ENCODE measurements around the gene VWA2.

The VWA2 gene

DNA sequence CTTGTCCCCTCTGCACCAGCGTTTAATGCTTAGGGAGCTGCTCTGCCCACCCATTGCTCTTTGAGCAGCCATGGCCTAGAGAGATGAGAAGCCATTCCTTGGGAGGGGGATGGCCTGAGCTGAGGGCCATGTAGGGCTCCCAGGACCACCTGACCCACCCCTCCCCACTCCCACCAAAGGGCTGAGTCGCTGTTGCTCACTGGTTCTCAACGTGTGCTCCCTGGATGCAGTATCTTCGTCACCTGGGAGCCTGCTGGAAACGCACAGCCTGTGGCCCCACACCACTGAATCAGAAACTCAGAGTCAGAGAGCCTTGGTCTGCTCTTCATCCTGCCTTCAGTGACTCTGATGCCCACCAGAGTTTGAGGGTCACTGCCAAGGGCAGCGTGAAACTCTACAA is 37.0 kb downstream of the VWA2 start:
- DNase-seq (ENCODE audit: low spot score) = no peak

DNA sequence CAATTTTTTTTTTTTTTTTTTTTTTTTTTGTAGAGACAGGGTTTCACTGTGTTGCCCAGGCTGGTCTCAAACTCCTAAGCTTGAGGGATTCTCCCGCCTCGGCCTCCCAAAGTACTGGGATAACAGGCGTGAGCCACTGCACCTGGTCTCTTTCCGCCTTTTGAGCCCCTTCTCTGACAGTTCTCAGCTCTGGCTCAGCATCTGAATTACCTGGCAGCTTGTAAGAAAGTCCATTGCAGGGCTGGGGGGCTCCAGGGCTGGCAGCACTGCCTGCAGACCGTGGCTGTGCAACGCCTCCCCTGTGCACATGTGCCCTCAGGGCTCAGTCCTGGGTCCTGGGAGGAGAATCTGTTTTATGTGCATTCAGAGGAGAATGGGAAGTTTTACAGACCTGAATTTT is 37.6 kb downstream of the VWA2 start:
- no peak for DNase-seq (ENCODE audit: low spot score)

DNA sequence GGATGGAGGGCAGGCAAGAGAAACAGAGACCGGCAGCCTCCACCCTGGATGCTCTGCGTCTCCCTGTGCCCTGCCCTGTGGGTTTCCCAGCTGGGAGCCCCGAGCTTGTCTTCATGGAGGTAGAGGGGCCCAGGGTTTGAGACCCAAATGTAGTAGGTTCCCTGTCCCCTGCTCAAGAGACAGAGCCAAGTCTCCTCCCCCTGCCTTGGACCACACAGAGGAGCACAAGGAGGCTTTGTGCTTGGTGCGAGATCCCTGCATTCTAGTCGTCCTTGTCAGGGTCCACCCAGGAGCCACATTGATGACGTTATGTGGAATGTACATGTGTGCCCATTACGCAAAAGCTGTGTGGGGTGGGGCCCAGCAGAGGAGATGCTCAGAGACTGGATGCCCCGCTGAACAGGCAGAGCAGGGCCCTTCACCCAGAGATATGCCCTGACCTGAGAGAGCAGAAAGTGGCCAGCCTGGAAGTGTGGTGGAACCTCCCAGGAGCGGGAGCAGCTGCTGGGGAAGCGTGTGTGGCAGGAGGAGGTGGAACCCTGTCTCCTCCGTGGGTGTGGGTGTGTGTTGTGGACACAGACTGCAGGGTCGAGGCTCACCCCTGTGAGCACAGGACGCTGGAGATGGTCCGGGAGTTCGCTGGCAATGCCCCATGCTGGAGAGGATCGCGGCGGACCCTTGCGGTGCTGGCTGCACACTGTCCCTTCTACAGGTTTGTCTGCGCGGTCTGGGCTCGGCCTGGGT is 39.3 kb downstream of the VWA2 start:
- no peak for DNase-seq (ENCODE audit: low spot score)

DNA sequence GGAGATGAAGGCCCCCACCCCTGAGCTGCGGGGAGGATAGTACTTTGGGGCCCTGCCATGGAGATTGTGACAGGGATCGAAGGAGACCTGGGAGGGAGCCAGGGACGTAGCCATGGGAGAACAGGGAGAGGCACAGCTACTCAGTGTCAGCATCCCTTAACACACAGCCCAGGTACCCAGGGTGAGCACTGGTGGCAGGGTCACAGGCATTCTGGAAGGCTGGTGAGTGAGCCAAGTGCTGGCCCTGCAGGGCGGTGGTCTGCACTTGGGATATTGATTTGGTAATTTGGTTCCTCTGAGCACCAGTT is 39.8 kb downstream of the VWA2 start:
- no peak for DNase-seq (ENCODE audit: low spot score)

DNA sequence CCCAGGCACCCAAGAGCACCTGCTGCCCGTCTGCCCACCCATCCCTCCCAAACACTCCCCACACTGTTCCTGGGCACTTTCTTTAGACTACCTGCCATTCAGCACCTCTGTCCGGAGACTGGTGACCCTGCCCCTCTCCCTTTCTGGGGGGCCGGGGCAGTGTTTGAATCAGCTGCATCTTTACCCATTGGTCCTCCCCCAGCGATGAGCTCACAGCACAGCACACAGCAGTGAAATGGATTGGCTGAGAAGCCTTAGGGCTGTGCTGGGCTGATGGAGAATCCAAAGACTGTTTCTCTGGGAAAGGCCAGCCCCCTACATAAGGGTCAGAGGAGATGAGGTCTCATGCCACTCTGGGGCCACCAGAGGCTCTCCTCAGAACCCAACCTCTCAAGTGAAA is 40.2 kb downstream of the VWA2 start:
- no peak for DNase-seq (ENCODE audit: low spot score)

DNA sequence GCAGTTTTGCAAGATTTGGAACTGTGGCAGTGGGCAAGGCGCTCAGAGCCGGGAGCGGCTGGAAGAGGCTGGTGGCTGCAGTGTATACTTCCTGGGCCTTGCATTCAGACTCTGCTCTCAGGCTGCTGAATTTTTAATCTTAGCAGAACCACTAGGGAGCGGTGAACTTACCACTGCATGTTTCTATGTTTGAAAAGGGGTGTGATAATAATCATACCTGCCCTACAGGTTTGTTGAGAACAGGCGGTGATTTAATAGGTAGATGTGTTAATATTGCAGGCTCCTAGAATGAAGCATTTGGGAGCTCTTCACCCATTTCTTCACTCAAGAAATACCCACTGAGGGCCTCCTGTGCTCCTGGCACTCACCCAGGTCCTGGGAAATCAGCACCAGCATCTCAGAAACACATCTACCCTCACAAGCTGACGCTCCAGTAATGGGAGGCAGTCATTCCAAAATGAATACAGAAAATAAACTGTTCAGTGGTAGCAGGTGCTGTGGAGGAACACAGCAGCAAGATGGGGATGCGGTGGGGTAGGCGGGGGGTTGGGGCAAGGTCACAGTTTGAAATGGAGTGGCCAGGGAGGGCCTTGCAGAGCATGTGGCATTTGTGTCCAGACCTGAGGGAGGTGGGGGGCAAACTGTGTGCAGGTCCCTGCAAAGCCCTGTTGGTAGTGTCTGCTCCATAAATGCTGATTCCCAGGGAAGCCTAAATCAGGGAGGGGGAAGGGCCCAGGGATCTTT is 41.0 kb downstream of the VWA2 start:
- no peak for DNase-seq (ENCODE audit: low spot score)

DNA sequence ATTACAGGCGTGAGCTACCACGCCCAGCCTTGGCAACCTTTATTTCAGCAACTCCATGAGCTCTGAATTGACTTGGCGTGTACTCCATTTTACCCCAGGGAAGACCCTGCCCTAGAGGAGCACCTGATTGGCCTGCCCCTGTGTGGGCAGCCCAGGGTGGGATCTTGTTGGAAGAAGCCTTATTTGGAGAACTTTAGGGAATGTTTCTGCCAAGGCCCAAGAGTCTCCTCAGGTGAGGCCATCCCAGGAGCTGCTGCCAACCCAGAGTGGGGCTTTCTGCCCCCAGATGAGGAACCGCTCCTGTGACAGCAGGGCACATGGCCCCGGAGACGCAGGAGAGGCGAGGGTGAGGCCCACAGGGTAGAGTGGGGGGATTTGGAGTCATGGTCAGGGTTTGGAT is 42.0 kb downstream of the VWA2 start:
- DNase-seq (ENCODE audit: low spot score) = no peak

DNA sequence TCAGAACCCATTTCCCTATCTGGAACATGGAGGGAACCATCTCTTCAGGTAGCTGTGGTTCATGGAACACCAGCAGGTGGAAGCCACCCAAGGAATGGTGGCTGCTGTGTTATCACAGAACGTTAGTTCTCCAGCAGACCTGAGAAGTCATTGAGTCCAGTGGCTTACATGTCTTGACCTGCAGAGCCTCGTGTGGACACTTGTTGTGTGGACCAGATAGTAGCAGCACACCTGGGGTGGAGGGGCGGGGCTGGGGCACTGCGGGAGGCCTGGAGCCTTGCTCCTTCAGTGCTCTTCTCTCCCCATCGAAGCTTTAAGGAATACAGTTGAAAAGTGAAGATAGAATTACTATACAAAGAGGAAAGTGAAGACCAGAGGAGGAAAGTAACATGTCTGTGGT is 42.4 kb downstream of the VWA2 start:
- no peak for DNase-seq (ENCODE audit: low spot score)

DNA sequence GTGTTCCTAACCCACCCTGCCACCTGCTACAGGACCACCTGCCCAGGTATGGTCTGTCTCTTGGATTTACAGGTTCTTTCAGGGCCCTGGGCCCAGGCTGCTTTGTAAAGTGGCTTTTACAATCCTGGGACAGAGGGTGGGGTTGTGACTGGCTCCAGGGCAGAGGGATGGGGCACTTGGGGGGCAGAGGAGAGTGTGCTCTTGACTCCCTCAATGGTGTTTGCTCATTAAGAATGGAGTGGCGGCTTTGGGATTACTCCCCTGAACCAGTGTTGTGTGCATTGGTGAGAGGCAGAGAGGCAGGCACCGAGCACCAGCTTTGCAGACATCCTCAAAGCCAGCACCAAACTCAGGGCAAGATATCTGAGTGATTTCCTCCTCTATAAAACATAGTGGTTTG is 43.5 kb downstream of the VWA2 start:
- DNase-seq (ENCODE audit: low spot score) = no peak

DNA sequence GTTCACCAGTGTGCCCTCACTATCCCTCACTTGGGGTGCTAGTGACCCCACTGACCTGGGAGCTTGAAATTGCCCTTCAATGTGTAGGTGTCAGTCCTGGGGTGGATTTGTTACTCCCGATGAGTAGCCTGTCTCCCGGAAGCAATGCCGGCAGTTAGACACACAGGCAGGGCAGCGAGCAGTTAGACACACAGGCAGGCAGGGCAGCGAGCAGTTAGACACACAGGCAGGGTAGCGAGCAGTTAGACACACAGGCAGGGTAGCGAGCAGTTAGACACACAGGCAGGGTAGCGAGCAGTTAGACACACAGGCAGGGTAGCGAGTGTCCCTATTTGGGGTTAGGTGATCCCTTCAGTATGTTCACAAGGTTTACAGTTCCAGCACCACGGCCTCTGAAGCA is 44.0 kb downstream of the VWA2 start:
- DNase-seq (ENCODE audit: low spot score) = no peak

DNA sequence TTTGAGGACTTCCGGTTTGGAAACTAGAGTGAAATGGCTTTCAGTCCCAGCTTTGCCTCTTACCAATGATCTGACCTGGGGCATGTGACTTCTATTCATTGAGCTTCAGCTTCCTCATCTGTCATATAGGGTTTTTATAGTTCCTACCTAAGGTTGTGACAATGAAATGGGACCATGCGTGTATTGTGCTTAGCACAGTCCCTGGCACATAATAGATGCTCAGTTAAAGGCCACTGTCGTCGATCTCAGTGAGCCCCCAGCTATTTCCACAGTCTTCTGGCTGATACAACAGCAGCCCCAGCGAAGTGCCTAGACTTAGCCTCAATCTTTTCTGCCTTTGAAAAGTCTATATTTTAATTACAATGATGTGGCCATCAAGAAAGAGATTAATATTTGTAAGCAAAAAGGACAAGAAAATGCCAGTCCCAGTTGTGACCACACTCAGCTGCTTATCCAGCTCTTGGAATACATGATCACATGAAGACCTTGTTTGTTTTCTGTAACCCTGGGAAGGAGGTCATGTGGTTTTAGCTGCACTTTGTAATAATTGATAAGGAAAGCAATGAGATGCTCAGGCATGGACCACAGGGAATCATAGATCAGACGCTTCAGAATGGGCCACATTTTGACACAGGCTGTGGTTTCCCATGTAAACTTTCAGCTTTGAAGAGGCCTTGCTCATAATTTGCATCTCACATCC is 44.6 kb downstream of the VWA2 start:
- no peak for DNase-seq (ENCODE audit: low spot score)

DNA sequence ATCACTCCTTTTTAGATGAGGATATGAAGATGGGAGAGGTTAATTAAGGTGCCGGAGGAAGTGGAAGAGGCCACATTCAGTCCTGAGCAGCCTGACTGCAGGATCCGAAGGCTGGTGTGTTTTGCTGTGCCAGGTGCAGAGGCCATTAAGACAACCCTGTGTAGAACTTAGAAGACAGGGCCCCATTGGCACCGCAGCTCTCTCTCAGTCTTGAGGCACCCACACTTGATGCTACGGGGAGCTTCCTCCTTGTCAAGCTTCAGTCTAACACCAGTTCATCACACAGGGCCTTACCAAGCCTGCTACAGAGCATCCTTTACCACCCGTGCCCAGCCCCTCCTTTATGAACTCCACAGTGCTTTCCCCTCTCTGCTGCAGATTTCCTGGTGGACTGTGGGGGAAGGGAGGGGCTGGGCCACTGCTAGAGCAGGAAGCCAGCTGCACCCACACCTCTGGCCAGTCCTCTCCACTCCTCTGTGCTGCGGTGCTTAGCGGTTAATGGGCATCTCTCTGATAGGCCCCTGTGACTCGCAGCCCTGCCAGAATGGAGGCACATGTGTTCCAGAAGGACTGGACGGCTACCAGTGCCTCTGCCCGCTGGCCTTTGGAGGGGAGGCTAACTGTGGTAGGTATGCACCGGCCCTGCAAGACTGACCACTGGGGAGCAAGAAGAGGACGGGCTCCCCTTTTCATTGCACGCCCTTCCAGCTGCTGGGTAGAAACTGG is 45.5 kb downstream of the VWA2 start:
- no peak for DNase-seq (ENCODE audit: low spot score)

DNA sequence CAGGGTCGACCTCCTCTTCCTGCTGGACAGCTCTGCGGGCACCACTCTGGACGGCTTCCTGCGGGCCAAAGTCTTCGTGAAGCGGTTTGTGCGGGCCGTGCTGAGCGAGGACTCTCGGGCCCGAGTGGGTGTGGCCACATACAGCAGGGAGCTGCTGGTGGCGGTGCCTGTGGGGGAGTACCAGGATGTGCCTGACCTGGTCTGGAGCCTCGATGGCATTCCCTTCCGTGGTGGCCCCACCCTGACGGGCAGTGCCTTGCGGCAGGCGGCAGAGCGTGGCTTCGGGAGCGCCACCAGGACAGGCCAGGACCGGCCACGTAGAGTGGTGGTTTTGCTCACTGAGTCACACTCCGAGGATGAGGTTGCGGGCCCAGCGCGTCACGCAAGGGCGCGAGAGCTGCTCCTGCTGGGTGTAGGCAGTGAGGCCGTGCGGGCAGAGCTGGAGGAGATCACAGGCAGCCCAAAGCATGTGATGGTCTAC is 46.9 kb downstream of the VWA2 start:
- no peak for DNase-seq (ENCODE audit: low spot score)

DNA sequence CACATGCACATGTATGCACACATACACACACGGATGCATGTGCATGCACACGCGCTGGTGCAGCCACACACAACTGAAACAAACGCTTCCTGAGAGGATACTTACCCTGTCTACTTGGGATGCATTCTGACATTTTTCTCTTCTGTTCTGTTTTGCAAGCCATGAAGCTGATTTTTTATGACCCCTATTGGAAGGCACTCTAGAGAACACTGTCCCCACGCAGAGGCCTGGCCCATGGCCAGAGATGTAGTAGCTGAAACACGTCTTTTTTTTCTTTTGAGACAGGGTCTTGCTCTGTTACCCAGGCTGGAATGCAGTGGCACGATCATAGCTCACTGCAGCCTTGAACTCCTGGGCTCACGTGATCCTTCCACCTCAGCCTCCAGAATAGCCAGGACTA is 47.9 kb downstream of the VWA2 start:
- DNase-seq (ENCODE audit: low spot score) = no peak

DNA sequence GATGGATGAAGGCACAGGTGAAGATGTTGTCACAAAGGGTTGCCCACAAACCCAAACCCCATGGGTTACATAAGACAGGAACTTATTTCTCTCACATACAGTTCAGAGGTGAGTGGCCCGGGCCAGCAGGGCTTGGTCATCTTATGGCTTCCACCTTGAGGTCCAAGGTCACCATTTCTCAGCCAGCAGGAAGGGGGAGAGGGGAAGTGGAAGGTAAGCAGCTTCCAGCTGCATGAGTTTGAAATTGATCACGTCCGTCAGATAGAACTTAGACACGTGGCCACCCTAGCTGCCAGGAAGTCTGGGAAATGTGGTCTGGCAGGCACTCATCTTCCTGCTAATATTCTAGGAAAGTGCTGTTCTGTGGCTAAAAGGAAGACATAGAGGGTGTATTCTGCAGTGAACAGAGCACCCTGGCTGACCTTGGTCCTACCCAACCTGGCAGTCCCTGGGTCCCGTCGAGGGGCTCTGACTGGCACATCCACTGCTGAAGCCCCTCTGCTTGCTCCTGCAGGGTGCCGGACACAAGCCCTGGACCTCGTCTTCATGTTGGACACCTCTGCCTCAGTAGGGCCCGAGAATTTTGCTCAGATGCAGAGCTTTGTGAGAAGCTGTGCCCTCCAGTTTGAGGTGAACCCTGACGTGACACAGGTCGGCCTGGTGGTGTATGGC is 49.5 kb downstream of the VWA2 start:
- no peak for DNase-seq (ENCODE audit: low spot score)

DNA sequence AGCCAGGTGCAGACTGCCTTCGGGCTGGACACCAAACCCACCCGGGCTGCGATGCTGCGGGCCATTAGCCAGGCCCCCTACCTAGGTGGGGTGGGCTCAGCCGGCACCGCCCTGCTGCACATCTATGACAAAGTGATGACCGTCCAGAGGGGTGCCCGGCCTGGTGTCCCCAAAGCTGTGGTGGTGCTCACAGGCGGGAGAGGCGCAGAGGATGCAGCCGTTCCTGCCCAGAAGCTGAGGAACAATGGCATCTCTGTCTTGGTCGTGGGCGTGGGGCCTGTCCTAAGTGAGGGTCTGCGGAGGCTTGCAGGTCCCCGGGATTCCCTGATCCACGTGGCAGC is 50.0 kb downstream of the VWA2 start:
- DNase-seq (ENCODE audit: low spot score) = no peak

DNA sequence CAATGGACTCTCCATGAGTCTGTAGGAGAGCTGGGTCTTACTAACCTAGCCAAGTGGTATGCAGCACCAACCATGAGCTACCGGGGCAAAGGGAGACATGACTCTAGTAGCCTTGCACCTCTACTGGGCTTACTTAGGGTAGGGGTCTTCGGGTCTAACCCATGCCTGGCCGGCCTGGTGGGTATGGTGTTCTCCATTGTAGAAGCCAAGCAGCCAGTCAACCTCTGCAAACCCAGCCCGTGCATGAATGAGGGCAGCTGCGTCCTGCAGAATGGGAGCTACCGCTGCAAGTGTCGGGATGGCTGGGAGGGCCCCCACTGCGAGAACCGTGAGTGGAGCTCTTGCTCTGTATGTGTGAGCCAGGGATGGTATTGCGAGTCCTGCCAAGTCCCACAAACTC is 51.0 kb downstream of the VWA2 start:
- DNase-seq (ENCODE audit: low spot score) = no peak

DNA sequence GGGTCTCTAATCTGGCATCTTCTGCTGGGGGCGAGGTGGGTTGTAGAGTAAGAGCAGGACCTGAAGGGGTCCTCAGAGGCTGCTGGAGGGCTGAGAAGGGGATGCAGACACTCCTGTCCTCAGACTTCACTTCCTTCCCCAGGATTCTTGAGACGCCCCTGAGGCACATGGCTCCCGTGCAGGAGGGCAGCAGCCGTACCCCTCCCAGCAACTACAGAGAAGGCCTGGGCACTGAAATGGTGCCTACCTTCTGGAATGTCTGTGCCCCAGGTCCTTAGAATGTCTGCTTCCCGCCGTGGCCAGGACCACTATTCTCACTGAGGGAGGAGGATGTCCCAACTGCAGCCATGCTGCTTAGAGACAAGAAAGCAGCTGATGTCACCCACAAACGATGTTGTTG is 52.0 kb downstream of the VWA2 start:
- DNase-seq (ENCODE audit: low spot score) = no peak

DNA sequence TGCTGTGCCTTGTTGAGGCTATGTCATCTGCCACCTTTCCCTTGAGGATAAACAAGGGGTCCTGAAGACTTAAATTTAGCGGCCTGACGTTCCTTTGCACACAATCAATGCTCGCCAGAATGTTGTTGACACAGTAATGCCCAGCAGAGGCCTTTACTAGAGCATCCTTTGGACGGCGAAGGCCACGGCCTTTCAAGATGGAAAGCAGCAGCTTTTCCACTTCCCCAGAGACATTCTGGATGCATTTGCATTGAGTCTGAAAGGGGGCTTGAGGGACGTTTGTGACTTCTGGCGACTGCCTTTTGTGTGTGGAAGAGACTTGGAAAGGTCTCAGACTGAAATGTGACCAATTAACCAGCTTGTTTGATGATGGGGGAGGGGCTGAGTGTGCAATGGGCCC is 52.5 kb downstream of the VWA2 start:
- no peak for DNase-seq (ENCODE audit: low spot score)

DNA sequence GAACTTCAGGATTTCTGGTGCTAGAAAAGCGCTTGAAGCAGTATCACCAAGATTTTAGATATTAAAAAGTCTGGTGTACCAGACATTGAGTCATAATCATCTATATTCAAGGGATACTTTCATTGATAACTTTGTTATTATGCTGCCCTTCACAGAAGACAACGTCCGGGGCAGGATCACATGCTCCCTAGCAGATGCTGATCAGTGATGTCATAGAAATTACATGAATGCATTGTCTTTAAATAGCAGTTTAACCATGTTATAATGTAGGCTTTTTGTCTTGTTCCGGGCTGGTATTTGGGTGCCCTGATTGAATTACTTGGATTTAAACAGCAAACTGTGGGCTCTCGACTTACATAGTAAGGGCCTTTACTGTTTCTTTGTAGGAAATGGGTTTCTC is 54.0 kb downstream of the VWA2 start:
- DNase-seq (ENCODE audit: low spot score) = no peak

DNA sequence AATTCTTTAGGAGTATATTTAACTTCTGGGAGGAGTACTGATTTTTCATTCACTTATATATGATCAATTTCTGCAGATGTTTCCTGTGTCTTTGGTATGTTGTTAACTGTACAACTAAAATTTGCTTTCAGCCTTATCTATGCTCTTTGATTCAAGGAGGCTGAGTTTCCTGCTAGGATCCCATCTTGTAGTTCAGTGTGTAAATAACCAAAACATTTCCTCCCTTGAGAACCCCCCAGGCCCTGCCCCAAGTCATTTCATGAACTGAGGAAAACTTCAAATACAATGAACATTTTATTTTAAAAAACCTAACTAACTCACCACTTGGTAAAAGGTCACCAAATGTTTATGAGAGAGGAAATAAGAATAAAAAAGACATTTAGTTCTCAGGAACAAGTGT is 55.5 kb downstream of the VWA2 start:
- DNase-seq (ENCODE audit: low spot score) = no peak

DNA sequence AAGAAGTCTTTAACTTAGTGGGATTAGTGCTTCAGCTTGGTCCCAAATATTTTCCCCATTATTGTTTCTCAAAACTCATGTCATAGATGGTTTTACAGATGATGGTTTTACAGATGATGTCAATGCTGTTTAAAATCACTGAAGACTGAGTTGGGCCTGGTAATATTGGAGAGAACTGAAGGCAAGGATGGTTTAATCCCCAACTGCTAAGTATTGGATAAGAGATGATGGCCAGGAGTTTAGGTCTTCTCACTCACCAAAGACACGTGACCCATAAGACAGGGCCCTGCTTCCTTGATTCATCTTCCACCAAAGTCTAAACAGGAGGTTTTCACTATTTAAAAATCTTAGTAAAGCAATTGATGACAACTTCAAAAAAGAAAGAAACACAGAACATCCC is 56.3 kb downstream of the VWA2 start:
- DNase-seq (ENCODE audit: low spot score) = no peak

Data from cerebellar cortex (tissue), 1 donor.